Stimulated activated CD8-positive, alpha-beta memory T cell treated with anti-CD3 and anti-CD28 coated beads, Interleukin-15, amount 100 ng/mL, for 24 hours (primary cell): ENCODE results near the gene KLRC2.
"Not testable (repeated sequence)": the region's sequence is repeated elsewhere in the genome, so short reads cannot be mapped to it uniquely, and the experiment has no call there.

Experiments
- DNase-seq: peaks from one replicate; pipeline ENCODE4 v3.0.0-alpha.2; 2020; ENCODE audit warnings: low read depth

Gene KLRC2

DNA sequence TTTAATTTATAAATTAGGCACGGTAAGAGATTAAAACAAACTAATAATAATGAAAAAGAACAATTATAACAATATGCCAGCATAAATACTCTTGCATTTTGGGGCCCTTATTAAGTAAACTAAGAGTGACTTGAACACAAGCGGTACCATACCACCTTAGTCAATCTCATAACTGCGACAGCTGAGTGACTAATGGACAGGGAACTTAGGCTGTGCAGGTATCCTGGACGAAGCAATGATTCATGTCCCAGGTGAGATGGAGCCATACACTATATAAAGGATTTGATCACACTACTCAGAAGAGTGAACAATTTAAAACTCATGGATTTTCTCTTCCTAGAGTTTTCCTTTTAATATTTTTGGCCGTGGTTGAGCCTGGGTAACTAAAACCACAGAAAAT lies 30.5 kb downstream of the KLRC2 start:
- no peak for DNase-seq

- DNase-seq = no peak
Measured at GRCh38 chr12:10404798-10405197, 31.0 kb downstream of the KLRC2 start.

GRCh38 chr12:10400829-10401228 lies 35.0 kb downstream of the KLRC2 start:
- DNase-seq = no peak

DNA sequence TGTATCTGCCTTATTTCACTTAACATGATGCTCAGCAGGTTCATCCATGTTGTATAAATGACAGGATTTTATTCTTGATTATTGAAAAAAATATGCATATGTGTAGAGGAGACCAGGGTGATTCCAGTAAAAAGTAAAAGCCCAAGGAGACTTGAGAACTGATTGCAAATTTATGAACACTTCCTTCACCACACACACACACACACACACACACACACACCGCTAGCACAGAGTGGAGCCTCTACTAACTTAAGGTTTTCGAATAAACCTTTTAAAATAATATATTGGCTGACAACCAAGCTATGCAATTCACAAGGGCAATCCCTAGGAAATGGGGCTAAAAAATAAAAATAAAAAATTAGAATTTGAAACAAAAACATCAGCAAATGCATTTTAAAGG lies 37.6 kb downstream of the KLRC2 start:
- DNase-seq = no peak

DNA sequence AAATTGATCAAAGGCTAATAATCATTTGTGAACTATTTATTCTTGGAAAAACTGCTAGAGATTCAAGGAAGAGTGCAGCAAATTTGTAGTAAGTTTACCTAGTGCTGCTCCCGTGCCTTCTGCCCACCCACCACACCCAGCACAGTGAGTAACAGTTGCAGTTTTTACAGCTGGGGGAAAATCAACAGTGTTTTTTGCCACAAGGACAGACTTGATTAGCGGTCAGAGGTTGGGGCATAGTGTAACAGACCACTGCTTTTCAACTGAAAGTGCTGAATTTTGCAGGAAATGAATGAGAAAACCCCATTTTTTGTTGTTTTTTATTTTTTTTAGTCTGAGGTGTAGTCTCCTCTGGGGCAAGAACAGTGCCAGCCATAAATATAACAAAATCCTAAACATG lies 38.5 kb downstream of the KLRC2 start:
- DNase-seq = no peak

GRCh38 chr12:10396176-10396575 lies 39.6 kb downstream of the KLRC2 start:
- not testable (repeated sequence) for DNase-seq

- no peak for DNase-seq
Measured at GRCh38 chr12:10395390-10395998, 40.3 kb downstream of the KLRC2 start.

DNA sequence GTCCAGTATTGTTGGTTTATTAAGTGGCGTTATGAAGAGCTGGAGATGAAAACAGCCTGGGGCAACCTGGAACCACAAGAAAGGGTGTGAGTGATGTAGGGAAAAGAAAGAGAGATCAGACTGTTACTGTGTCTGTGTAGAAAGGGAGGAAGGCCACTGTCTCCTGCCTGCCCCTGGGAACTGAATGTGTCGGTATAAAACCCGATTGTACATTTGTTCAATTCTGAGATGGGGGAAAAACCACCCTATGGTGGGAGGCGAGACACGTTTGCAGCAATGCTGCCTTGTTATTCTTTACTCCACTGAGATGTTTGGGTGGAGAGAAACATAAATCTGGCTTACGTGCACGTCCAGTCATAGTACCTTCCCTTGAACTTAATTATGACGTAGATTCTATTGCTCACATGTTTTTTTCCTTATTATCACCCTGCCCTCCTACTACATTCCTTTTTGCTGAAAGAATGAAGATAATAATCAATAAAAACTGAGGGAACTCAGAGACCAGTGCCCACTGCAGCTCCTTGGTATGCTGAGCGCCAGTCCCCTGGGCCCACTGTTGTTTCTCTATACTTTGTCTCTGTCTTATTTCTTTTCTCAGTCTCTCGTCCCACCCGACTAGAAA lies 41.2 kb downstream of the KLRC2 start:
- DNase-seq = not testable (repeated sequence)

DNA sequence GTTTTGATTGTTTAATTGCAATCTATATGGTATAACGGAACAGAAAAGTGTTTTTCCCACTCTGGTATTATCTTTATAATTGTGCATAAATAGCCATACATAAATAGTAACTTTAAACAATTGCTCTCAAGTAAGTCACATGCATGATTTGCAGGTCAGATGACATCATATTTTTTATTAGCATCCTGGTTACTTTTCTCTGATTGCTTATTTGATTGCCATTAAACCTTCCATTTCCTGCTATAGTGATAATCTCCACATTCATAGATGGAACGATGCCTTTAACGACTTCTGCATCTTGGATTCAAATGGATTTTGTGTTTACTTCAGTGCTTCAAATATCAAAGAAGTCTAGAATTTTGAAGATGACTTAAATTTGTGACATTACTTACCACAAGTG lies 42.5 kb downstream of the KLRC2 start:
- no peak for DNase-seq

GRCh38 chr12:10392394-10392930 lies 43.3 kb downstream of the KLRC2 start:
- DNase-seq = no peak

DNA sequence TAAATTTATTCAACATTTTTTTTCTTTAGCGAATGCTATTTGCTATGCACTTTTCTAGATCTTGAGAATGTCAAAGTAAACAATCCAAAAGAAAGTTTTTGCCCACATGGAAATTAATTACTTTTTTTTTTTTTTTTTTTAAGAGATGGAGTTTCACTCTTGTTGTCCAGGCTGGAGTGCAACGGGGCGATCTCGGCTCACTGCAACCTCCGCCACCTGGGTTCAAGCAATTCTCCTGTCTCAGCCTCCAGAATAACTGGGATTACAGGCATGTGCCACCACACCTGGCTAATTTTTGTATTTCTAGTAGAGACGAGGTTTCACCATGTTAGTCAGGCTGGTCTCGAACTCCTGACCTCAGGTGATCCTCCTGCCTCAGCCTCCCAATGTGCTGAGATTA lies 44.8 kb downstream of the KLRC2 start:
- DNase-seq = not testable (repeated sequence)

GRCh38 chr12:10389904-10390303 lies 45.9 kb downstream of the KLRC2 start, which contains the start of gene KLRK1:
Gene KLRK1 (minus strand): TSS chr12:10390041. CDS start chr12:10388810, 1,231 bp downstream.
- DNase-seq = no peak

DNA sequence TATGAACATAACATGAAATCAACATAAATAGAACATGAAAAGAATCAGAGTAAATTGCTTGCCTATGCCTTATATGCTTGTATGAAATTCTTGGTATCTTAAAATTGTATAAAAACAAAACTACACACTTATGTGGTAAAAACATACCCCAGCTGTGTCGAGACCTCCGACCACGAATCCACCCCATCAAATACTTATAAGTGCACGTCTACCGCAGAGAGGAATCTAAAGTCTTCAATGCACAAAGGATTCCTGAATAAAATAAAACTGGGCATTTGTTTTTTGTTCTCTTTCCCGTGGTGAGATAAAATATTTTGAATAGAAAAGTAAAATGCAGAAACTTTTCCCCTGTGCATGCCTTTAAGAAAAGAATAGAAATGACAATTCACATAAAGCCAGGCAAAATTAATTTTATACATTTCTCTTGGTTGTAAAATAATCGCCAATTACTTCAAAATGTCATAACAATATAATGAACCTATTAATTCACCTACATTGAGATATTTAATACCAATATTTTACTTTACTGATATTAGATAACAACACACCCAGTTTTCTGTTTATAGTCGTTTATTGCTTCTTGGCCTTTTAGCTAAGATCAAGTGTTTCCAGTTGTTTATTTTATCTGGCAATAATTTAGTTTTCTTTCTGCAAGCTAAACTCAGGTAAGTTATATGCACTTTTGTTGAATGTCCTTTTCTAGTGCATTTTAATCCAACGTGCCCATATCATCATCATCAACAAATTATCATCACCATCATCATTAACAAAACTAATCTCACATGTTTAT lies 47.0 kb downstream of the KLRC2 start:
- no peak for DNase-seq

DNA sequence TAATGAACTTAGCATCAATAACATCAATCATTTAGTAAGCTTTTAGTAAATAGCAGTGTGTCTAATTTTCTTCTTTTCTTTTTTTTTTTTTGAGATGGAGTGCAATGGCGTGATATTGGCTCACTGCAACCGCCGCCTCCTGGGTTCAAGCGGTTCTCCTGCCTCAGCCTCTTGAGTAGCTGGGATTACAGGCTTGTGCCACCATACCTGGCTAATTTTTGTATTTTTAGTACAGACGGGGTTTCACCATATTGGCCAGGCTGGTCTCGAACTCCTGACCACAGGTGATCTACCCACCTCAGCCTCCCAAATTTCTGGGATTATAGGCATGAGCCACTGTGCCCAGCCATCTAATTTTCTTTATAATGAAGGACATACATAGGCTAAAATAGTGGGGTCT lies 48.3 kb downstream of the KLRC2 start:
- DNase-seq = not testable (repeated sequence)

GRCh38 chr12:10386857-10387256 lies 49.0 kb downstream of the KLRC2 start:
- DNase-seq = no peak

DNA sequence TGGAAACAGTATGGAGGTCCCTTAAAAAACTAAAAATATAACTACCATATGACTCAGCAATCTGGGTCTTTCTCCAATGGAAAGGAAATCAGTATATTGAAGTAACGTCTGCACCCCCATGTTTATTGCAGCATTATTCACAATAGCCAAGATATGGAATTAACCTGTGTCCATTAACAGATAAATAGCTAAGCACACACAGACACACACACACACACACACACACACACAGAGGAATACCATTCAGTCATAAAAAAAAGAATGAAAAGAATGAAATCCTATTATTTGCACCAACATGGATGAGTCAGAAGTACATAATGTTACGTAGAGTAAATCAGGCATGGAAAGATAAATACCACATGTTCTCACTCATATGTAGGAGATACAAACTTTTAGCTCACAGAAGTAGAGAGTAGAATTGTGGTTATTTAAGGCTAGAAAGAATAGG lies 50.6 kb downstream of the KLRC2 start:
- no peak for DNase-seq

DNA sequence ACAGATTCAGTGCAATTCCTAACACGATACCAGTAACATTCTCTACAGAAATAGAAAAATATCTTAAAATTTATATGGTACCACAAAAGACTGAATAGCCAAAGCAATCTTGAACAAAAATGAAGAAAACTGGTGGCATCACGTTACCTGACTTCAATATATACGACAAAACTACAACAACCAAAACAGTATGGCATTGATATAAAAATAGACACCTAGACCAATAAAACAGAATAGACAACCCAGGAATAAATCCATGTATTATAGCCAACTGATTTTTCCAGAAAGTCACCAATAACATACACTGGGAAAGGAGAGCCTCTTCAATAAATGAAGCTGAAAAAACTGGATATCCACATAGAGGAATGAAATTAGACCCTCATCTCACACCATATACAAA lies 51.6 kb downstream of the KLRC2 start:
- no peak for DNase-seq

- no peak for DNase-seq
Measured at GRCh38 chr12:10381928-10382628, 53.7 kb downstream of the KLRC2 start.
